ENCODE results near the gene LRRN3.

- TF ChIP-seq, protein P1, sequence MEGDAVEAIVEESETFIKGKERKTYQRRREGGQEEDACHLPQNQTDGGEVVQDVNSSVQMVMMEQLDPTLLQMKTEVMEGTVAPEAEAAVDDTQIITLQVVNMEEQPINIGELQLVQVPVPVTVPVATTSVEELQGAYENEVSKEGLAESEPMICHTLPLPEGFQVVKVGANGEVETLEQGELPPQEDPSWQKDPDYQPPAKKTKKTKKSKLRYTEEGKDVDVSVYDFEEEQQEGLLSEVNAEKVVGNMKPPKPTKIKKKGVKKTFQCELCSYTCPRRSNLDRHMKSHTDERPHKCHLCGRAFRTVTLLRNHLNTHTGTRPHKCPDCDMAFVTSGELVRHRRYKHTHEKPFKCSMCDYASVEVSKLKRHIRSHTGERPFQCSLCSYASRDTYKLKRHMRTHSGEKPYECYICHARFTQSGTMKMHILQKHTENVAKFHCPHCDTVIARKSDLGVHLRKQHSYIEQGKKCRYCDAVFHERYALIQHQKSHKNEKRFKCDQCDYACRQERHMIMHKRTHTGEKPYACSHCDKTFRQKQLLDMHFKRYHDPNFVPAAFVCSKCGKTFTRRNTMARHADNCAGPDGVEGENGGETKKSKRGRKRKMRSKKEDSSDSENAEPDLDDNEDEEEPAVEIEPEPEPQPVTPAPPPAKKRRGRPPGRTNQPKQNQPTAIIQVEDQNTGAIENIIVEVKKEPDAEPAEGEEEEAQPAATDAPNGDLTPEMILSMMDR (IDR thresholded peaks at IDR 0.05; ENCODE audit: insufficient read depth, low read length), result no peak
- TF ChIP-seq, protein P2, sequence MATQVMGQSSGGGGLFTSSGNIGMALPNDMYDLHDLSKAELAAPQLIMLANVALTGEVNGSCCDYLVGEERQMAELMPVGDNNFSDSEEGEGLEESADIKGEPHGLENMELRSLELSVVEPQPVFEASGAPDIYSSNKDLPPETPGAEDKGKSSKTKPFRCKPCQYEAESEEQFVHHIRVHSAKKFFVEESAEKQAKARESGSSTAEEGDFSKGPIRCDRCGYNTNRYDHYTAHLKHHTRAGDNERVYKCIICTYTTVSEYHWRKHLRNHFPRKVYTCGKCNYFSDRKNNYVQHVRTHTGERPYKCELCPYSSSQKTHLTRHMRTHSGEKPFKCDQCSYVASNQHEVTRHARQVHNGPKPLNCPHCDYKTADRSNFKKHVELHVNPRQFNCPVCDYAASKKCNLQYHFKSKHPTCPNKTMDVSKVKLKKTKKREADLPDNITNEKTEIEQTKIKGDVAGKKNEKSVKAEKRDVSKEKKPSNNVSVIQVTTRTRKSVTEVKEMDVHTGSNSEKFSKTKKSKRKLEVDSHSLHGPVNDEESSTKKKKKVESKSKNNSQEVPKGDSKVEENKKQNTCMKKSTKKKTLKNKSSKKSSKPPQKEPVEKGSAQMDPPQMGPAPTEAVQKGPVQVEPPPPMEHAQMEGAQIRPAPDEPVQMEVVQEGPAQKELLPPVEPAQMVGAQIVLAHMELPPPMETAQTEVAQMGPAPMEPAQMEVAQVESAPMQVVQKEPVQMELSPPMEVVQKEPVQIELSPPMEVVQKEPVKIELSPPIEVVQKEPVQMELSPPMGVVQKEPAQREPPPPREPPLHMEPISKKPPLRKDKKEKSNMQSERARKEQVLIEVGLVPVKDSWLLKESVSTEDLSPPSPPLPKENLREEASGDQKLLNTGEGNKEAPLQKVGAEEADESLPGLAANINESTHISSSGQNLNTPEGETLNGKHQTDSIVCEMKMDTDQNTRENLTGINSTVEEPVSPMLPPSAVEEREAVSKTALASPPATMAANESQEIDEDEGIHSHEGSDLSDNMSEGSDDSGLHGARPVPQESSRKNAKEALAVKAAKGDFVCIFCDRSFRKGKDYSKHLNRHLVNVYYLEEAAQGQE (IDR thresholded peaks at IDR 0.05; ENCODE audit: insufficient replicate concordance, low read depth), result no peak
- TF ChIP-seq GABPA (IDR thresholded peaks at IDR 0.05; ENCODE audit: low read depth), result no peak
Measured at GRCh38 chr7:111162692-111163091, 71.8 kb downstream of the LRRN3 start.

Data from HL-60 (cell line).